Stomach (tissue), 19 donors: ENCODE results near the gene TMPRSS11E. TPM values are rescaled to one million over a fixed set of nuclear protein-coding genes. Genes with fewer than 3 reads are reported as not detected.
"Not testable (repeated sequence)": the region's sequence is repeated elsewhere in the genome, so short reads cannot be mapped to it uniquely, and the experiment has no call there.

Experiments
- DNase-seq, 2 donors: peaks; one replicate each; pipeline versions ENCODE4 v3.0.0 to v3.0.0-alpha.2; 2013 to 2019
- H3K27ac ChIP-seq, 5 donors: fragments of 200-600 bp in 4 of 5; sonication (generic) in 4 of 5; one replicate each; pipeline ENCODE4 v1.5.1; 2013 to 2019; ENCODE audit warnings: mild to moderate bottlenecking in 1 of 5, moderate library complexity in 1 of 5
- H3K27me3 ChIP-seq, 3 donors: fragments of 200-600 bp; sonication (generic); one replicate each; pipeline ENCODE4 v1.5.1; 2017 to 2019; ENCODE audit warnings: mixed run types in 1 of 3
- H3K36me3 ChIP-seq, 4 donors: fragments of 200-600 bp; sonication (generic); 1 replicate in 3 of 4; 2 replicates in 1 of 4; pipeline ENCODE4 v1.5.1; 2016 to 2019
- H3K4me1 ChIP-seq, 4 donors: fragments of 200-600 bp; sonication (generic); one replicate each; pipeline ENCODE4 v1.5.1; 2016 to 2019
- H3K4me3 ChIP-seq, 4 donors: fragments of 200-600 bp; sonication (generic) in 3 of 4; one replicate each; pipeline ENCODE4 v1.5.1; 2016 to 2019; ENCODE audit warnings: mild to moderate bottlenecking in 1 of 4
- H3K9me3 ChIP-seq, 4 donors: fragments of 200-600 bp; sonication (generic); one replicate each; pipeline ENCODE4 v1.5.1; 2016 to 2019
- EP300 ChIP-seq: sonication (generic); formaldehyde crosslinking; IDR thresholded peaks from one replicate; pipeline ENCODE4 v1.6.1; 2017; ENCODE audit warnings: antibody characterized with exemption
- POLR2A ChIP-seq, 4 donors: fragments of 450-650 bp; IDR thresholded peaks; one replicate each; pipeline ENCODE4 v1.6.1; 2016; ENCODE audit warnings: antibody characterized with exemption in 4 of 4, control low read depth in 2 of 4, mild to moderate bottlenecking in 1 of 4, moderate library complexity in 1 of 4
- POLR2AphosphoS5 ChIP-seq, 3 donors: sonication (generic); formaldehyde crosslinking; IDR thresholded peaks; one replicate each; pipeline ENCODE4 v1.6.1; 2016; ENCODE audit warnings: antibody characterized with exemption in 3 of 3
- WGBS, 5 donors: extraction: QIAGEN DNeasy Blood & Tissue Kit in 3 of 5; methylation state at CpG; one replicate each; pipeline versions ENCODE4 v1.1.5 to v1.1.7; 2013 to 2018; 5-methylcytosine and 5-hydroxymethylcytosine counted together
- intact Hi-C: fragments of 100-400 bp; cut with DNase I; formaldehyde crosslinking; loops from one replicate; pipeline ENCODE4 v1.15.1; 2023; ENCODE audit warnings: low total_unique reads
- long read RNA-seq, 10 donors: transcript quantifications; one replicate each; lab custom pipeline, GENCODE V29; 2026
- polyA plus RNA-seq, 3 donors: library from polyadenylated mRNA; stranded (reverse); fragments of 200-250 nt; gene quantifications; one replicate each; pipeline ENCODE4 v1.2.3, GENCODE V29; 2013
- total RNA-seq, 5 donors: library from RNA; depleted of rRNA; stranded (reverse); fragments of >200 nt; gene quantifications; one replicate each; pipeline versions ENCODE4 v1.1.0 to v1.2.3, GENCODE V29; 2014 to 2016
- TF ChIP-seq, protein P1 (sequence below), 7 experiments: fragments of 450-650 bp in 4 of 7; fragments of 200-600 bp in 3 of 7; sonication (generic) in 3 of 7; IDR thresholded peaks; one replicate each; pipeline ENCODE4 v1.5.1; 2016 to 2019; ENCODE audit warnings: antibody characterized with exemption in 7 of 7, control low read depth in 2 of 7, mild to moderate bottlenecking in 1 of 7
- donor health status: healthy with polysubstance abuse.
- donor health status: Bipolar disorder and iron deficiency.
- donor health status: healthy.

The TMPRSS11E gene
- total RNA-seq = under 1 TPM in 1 of 5 donors, not detected in 4; 0.37 TPM
- polyA plus RNA-seq = 10 to 100 TPM in 1 of 3 donors, under 1 TPM in 1, not detected in 1; 0.31 to 49.9 TPM
- long read RNA-seq, donor 1 = 0 reads
- long read RNA-seq, donor 2 = 0 reads
- long read RNA-seq, donor 3 = 0 reads
- long read RNA-seq, donor 4 = 0 reads
- long read RNA-seq, donor 5 = 0 reads
- long read RNA-seq, donor 6 = 0 reads
- long read RNA-seq, donor 7 = 0 reads
- long read RNA-seq, donor 8 = 0 reads
- long read RNA-seq, donor 9 = 0 reads
- long read RNA-seq, donor 10 = 0 reads

GRCh38 chr4:68447201-68447600, at the start of gene TMPRSS11E:
TMPRSS11E (plus strand) TSS chr4:68447463; CDS start chr4:68447513, 50 bp downstream.
- H3K27me3 ChIP-seq = no peaks in the 10 kb centered on the region
- intact Hi-C loops = no loop called here
- H3K27ac ChIP-seq = no peak within 1 kb of the TSS
- no peak for TF ChIP-seq POLR2AphosphoS5 (IDR thresholded peaks at IDR 0.05)
- no peak for TF ChIP-seq POLR2A (IDR thresholded peaks at IDR 0.05)
- no peak for TF ChIP-seq EP300
- TF ChIP-seq, protein P1, sequence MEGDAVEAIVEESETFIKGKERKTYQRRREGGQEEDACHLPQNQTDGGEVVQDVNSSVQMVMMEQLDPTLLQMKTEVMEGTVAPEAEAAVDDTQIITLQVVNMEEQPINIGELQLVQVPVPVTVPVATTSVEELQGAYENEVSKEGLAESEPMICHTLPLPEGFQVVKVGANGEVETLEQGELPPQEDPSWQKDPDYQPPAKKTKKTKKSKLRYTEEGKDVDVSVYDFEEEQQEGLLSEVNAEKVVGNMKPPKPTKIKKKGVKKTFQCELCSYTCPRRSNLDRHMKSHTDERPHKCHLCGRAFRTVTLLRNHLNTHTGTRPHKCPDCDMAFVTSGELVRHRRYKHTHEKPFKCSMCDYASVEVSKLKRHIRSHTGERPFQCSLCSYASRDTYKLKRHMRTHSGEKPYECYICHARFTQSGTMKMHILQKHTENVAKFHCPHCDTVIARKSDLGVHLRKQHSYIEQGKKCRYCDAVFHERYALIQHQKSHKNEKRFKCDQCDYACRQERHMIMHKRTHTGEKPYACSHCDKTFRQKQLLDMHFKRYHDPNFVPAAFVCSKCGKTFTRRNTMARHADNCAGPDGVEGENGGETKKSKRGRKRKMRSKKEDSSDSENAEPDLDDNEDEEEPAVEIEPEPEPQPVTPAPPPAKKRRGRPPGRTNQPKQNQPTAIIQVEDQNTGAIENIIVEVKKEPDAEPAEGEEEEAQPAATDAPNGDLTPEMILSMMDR (IDR thresholded peaks at IDR 0.05) = no peak
- no peak within 1 kb of the TSS for H3K4me3 ChIP-seq
- no peaks in the 10 kb centered on the region for H3K4me1 ChIP-seq
- DNase-seq = peak in 1 of 2 donors; percentile 63
- H3K36me3 ChIP-seq = no peaks in the 10 kb centered on the region
- WGBS, 5 donors = 66 to 73% (median 69%) methylated on average over 3 of the region's 3 CpGs
- H3K9me3 ChIP-seq = no peaks in the 10 kb centered on the region

- no peak overlapping the region for H3K4me3 ChIP-seq
- DNase-seq = no peak
- H3K27me3 ChIP-seq = no peaks in the 10 kb centered on the region
- intact Hi-C loops = no loop called here
- TF ChIP-seq, protein P1 (IDR thresholded peaks at IDR 0.05) = no peak
- no peak for TF ChIP-seq POLR2A (IDR thresholded peaks at IDR 0.05)
- no peak for TF ChIP-seq POLR2AphosphoS5 (IDR thresholded peaks at IDR 0.05)
- TF ChIP-seq EP300 = no peak
- no peaks in the 10 kb centered on the region for H3K4me1 ChIP-seq
- no peaks in the 10 kb centered on the region for H3K9me3 ChIP-seq
- WGBS, 5 donors = 87 to 97% (median 94%) methylated on average over 4 of the region's 4 CpGs
- no peaks in the 10 kb centered on the region for H3K36me3 ChIP-seq
- H3K27ac ChIP-seq = no peak overlapping the region
These were observed 48.0 kb upstream of the TMPRSS11E start for GRCh38 chr4:68399306-68399705.

GRCh38 chr4:68401231-68401630, 46.0 kb upstream of the TMPRSS11E start:
- intact Hi-C loops = no loop called here
- Histone ChIP-seq H3K27me3 (no peaks in the 10 kb centered on the region), H3K4me1 (no peaks in the 10 kb centered on the region), H3K9me3 (no peaks in the 10 kb centered on the region), H3K4me3 (no peak overlapping the region), H3K27ac (no peak overlapping the region), H3K36me3 (no peaks in the 10 kb centered on the region)
- DNase-seq = no peak
- TF ChIP-seq EP300 (no peak), POLR2AphosphoS5 (IDR thresholded peaks at IDR 0.05) (no peak), POLR2A (IDR thresholded peaks at IDR 0.05) (no peak)
- TF ChIP-seq, protein P1 (IDR thresholded peaks at IDR 0.05) = no peak

GRCh38 chr4:68404153-68404552, 43.1 kb upstream of the TMPRSS11E start:
- Histone ChIP-seq H3K4me1 (no peaks in the 10 kb centered on the region), H3K4me3 (no peak overlapping the region), H3K9me3 (no peaks in the 10 kb centered on the region), H3K27ac (no peak overlapping the region), H3K36me3 (no peaks in the 10 kb centered on the region), H3K27me3 (no peaks in the 10 kb centered on the region)
- intact Hi-C loops = no loop called here
- 36 to 44% (median 39%) methylated on average over 2 of the region's 2 CpGs for WGBS, 5 donors
- DNase-seq = no peak
- TF ChIP-seq, protein P1 (IDR thresholded peaks at IDR 0.05) = no peak

DNA sequence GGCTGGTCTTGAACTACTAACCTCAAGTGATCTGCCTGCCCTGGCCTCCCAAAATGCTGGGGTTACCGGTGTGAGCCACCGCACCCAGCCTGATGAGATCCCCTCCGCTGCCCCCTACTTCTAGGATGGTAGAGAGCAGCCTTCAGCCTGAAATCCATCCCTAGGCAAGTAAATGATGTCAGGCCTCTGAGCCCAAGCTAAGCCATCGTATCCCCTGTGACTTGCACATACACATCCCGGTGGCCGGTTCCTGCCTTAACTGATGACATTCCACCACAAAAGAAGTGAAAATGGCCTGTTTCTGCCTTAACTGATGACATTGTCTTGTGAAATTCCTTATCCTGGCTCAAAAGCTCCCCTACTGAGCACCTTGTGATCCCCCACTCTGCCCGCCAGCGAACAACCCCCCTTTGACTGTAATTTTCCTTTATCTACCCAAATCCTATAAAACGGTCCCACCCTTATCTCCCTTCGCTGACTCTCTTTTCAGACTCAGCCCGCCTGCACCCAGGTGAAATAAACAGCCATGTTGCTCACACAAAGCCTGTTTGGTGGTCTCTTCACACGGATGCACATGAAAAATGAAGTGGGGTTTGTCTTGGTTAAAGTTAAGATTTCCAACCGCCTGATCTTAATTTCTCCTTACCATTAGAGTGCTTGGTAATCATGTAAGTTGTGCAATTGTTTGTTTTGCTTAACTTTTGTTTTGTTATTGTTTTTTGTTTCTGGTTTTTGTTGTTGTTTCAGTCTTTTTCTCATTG, 41.4 kb upstream of the TMPRSS11E start:
- intact Hi-C loops, H3K27me3 ChIP-seq, DNase-seq, H3K36me3 ChIP-seq, H3K9me3 ChIP-seq, H3K4me1 ChIP-seq, H3K27ac ChIP-seq, H3K4me3 ChIP-seq: not testable (repeated sequence)
- WGBS, 5 donors = 76 to 90% (median 85%) methylated on average over 11 to 13 of the region's 13 CpGs
